Keratinocyte (primary cell): ENCODE measurements around the gene EHBP1. TPM values are rescaled to one million over a fixed set of nuclear protein-coding genes. Genes with fewer than 3 reads are reported as not detected.

ENCODE experiments used
- DNase-seq: peaks from one replicate; pipeline ENCODE4 v3.0.0-alpha.2; 2011; ENCODE audit warnings: low read depth, missing footprints, low spot score
- FAIRE-seq: peaks from 2 replicates; lab custom pipeline; 2011; peaks lifted over from hg19 to GRCh38; lab: Jason Lieb, UNC
- H2AFZ ChIP-seq: 2 replicates; pipeline ENCODE4 v1.6.0; 2012; ENCODE audit warnings: low read length, control low read depth, inconsistent platforms; ENCODE audit not compliant: control insufficient read depth
- H3K27ac ChIP-seq: 2 replicates; pipeline ENCODE4 v1.5.1; 2011; ENCODE audit warnings: low read length; ENCODE audit not compliant: control insufficient read depth, insufficient read depth
- H3K27me3 ChIP-seq: 3 replicates; pipeline ENCODE4 v1.6.0; 2011; ENCODE audit warnings: low read length; ENCODE audit not compliant: control insufficient read depth, insufficient read depth; ENCODE audit errors: extremely low read depth
- H3K36me3 ChIP-seq, 2 experiments: 2 replicates in 1 of 2; 3 replicates in 1 of 2; pipeline ENCODE4 v1.5.1; 2011; ENCODE audit warnings: low read length in 2 of 2, mild to moderate bottlenecking in 1 of 2; ENCODE audit not compliant: control insufficient read depth in 2 of 2, insufficient read depth in 2 of 2; ENCODE audit errors: extremely low read depth in 1 of 2
- H3K4me1 ChIP-seq: 3 replicates; pipeline ENCODE4 v1.5.1; 2011; ENCODE audit warnings: low read length; ENCODE audit not compliant: control insufficient read depth, insufficient read depth; ENCODE audit errors: extremely low read depth
- H3K4me2 ChIP-seq: 3 replicates; pipeline ENCODE4 v1.6.0; 2011; ENCODE audit warnings: low read depth, low read length; ENCODE audit not compliant: control insufficient read depth, insufficient read depth; ENCODE audit errors: extremely low read depth
- H3K4me3 ChIP-seq, 3 experiments: fragments of 200-600 bp in 1 of 3; sonication (generic) in 1 of 3; 2 replicates in 2 of 3; 3 replicates in 1 of 3; pipeline ENCODE4 v1.5.1; 2011 to 2016; ENCODE audit warnings: low read length in 3 of 3, mild to moderate bottlenecking in 3 of 3, control low read depth in 2 of 3, inconsistent platforms in 1 of 3, low read depth in 1 of 3, mixed read lengths in 1 of 3, mixed run types in 1 of 3, moderate library complexity in 1 of 3; ENCODE audit not compliant: control insufficient read depth in 2 of 3, insufficient read depth in 2 of 3; ENCODE audit errors: extremely low read depth in 1 of 3
- H3K79me2 ChIP-seq: 2 replicates; pipeline ENCODE4 v1.6.0; 2012; ENCODE audit warnings: low read length; ENCODE audit not compliant: control insufficient read depth, insufficient read depth
- H3K9ac ChIP-seq: 3 replicates; pipeline ENCODE4 v1.6.0; 2011; ENCODE audit warnings: low read length; ENCODE audit not compliant: control insufficient read depth, insufficient read depth; ENCODE audit errors: extremely low read depth
- H3K9me1 ChIP-seq: 3 replicates; pipeline ENCODE4 v1.6.0; 2011; ENCODE audit warnings: low read length; ENCODE audit not compliant: control insufficient read depth, insufficient read depth; ENCODE audit errors: extremely low read depth
- H3K9me3 ChIP-seq: 2 replicates; pipeline ENCODE4 v1.5.1; 2012; ENCODE audit warnings: low read depth, low read length; ENCODE audit not compliant: control insufficient read depth
- H4K20me1 ChIP-seq: 3 replicates; pipeline ENCODE4 v1.6.0; 2011; ENCODE audit warnings: low read length; ENCODE audit not compliant: control insufficient read depth, insufficient read depth; ENCODE audit errors: extremely low read depth
- EZH2 ChIP-seq: IDR thresholded peaks from one replicate; pipeline ENCODE4 v1.6.1; 2012; ENCODE audit warnings: inconsistent platforms, mild to moderate bottlenecking, low read length, moderate library complexity
- dilution Hi-C: fragments of 300-500 bp; cut with MboI; formaldehyde crosslinking; loops from one replicate; pipeline ENCODE4 v1.7.0; 2020; ENCODE audit warnings: low sequenced_read_pairs; ENCODE audit not compliant: extremely low pct_ligation_motif_present
- polyA plus RNA-seq, 5 experiments: library from polyadenylated mRNA; depleted of rRNA in 3 of 5; stranded (reverse) in 3 of 5; stranded (forward) in 1 of 5; unstranded in 1 of 5; fragments of >200 nt; gene quantifications; 1 replicate in 1 of 5; 2 replicates in 3 of 5; 3 replicates in 1 of 5; pipeline versions ENCODE4 v1.2.1 to v1.2.3, GENCODE V29; 2011 to 2012; ENCODE audit warnings: missing spikeins in 2 of 5, low read depth in 1 of 5, low replicate concordance in 1 of 5
- TF ChIP-seq, protein P1 (sequence below), 3 experiments: IDR thresholded peaks in 1 of 3; conservative IDR thresholded peaks in 1 of 3; optimal IDR thresholded peaks in 1 of 3; 2 replicates in 2 of 3; 3 replicates in 1 of 3; pipeline versions ENCODE3 to v1.5.1; 2011; ENCODE audit warnings: low read length in 3 of 3, mild to moderate bottlenecking in 3 of 3, moderate library complexity in 2 of 3, control low read depth in 1 of 3, inconsistent platforms in 1 of 3; ENCODE audit not compliant: insufficient read depth in 2 of 3; ENCODE audit errors: extremely low read depth in 1 of 3

Gene EHBP1
- polyA plus RNA-seq, 1 donor (not counting 4 experiments of a cell fraction or from before 2014, with no cell fraction given) = 59.0 TPM

DNA sequence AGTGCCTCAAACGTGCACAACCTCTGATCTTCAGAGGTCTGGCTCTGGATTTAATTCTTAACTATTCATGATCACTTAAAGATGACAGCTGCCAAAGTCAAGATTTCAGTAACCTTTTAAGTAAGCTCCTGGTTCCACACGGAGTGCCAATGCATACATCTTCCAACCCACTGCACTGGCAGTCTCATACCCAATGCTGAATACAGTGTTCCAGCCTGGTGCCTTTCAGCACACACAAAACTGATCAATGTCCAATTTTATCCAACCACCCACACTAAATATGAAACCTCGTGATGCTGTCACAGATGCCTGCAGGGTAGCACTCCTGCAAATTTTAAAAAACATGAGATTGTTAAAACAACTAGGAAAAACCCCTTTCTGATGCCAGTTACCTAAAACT, 84.0 kb downstream of the EHBP1 start:
- no peak overlapping the region for H3K27ac ChIP-seq
- H3K9ac ChIP-seq = no peak overlapping the region
- H3K4me2 ChIP-seq = no peak overlapping the region
- peaks cover 2% of the 10 kb centered on the region for H3K9me1 ChIP-seq
- TF ChIP-seq, protein P1, sequence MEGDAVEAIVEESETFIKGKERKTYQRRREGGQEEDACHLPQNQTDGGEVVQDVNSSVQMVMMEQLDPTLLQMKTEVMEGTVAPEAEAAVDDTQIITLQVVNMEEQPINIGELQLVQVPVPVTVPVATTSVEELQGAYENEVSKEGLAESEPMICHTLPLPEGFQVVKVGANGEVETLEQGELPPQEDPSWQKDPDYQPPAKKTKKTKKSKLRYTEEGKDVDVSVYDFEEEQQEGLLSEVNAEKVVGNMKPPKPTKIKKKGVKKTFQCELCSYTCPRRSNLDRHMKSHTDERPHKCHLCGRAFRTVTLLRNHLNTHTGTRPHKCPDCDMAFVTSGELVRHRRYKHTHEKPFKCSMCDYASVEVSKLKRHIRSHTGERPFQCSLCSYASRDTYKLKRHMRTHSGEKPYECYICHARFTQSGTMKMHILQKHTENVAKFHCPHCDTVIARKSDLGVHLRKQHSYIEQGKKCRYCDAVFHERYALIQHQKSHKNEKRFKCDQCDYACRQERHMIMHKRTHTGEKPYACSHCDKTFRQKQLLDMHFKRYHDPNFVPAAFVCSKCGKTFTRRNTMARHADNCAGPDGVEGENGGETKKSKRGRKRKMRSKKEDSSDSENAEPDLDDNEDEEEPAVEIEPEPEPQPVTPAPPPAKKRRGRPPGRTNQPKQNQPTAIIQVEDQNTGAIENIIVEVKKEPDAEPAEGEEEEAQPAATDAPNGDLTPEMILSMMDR (optimal IDR thresholded peaks at IDR 0.05 in 1 of 3, IDR thresholded peaks at IDR 0.05 in 1 of 3, conservative IDR thresholded peaks at IDR 0.05 in 1 of 3; ENCODE audit: extremely low read depth in 1 of 3, insufficient read depth in 2 of 3, low read length in 3 of 3) = no peak
- no peak for TF ChIP-seq EZH2
- dilution Hi-C loops = no loop called here
- H3K4me1 ChIP-seq = peaks cover 25% of the 10 kb centered on the region
- FAIRE-seq (peak; percentile 34), DNase-seq (no peak)
- H3K4me3 ChIP-seq = no peak overlapping the region
- peaks cover 38% of the 10 kb centered on the region for H3K79me2 ChIP-seq
- H3K27me3 ChIP-seq = no peaks in the 10 kb centered on the region
- H3K36me3 ChIP-seq = peaks cover 0 to under 1% of the 10 kb centered on the region in 2 experiments
- H3K9me3 ChIP-seq = no peaks in the 10 kb centered on the region
- no peak overlapping the region for H2AFZ ChIP-seq
- H4K20me1 ChIP-seq = no peaks in the 10 kb centered on the region

DNA sequence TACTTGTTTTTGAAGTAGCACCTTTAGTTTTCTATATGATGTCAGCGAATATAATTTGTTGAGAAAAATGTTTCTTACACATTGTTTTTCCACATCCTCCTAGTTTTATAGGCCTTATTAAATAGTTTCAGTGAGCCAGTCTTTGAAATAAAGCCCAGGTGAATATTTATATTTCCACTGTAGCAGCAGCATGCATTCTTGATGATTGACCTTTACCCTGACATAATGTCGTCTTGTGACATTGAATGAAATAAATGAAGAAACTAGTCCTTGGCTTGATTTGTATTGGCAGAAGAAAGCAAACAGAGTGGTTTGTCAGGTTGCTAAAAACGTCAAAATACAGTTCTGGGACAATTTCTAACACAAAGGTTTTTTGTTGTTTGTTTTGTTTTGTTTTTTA, 84.4 kb downstream of the EHBP1 start:
- no peaks in the 10 kb centered on the region for H3K27me3 ChIP-seq
- no peak overlapping the region for H3K9ac ChIP-seq
- peaks cover 22% of the 10 kb centered on the region for H3K4me1 ChIP-seq
- FAIRE-seq (no peak), DNase-seq (no peak)
- H2AFZ ChIP-seq = no peak overlapping the region
- TF ChIP-seq, protein P1 (optimal IDR thresholded peaks at IDR 0.05 in 1 of 3, IDR thresholded peaks at IDR 0.05 in 1 of 3, conservative IDR thresholded peaks at IDR 0.05 in 1 of 3; ENCODE audit: extremely low read depth in 1 of 3, insufficient read depth in 2 of 3, low read length in 3 of 3) = no peak
- no peak for TF ChIP-seq EZH2
- no peaks in the 10 kb centered on the region for H3K36me3 ChIP-seq
- H3K9me1 ChIP-seq = peaks cover 2% of the 10 kb centered on the region
- dilution Hi-C loops = no loop called here
- H3K4me3 ChIP-seq = no peak overlapping the region
- H3K79me2 ChIP-seq = peaks cover 36% of the 10 kb centered on the region
- no peaks in the 10 kb centered on the region for H4K20me1 ChIP-seq
- H3K4me2 ChIP-seq = no peak overlapping the region
- H3K9me3 ChIP-seq = no peaks in the 10 kb centered on the region
- H3K27ac ChIP-seq = no peak overlapping the region
